ENCODE measurements around the gene HOOK2. TPM values are rescaled to one million over a fixed set of nuclear protein-coding genes. Genes with fewer than 3 reads are reported as not detected.

HOOK2 gene
- polyA plus RNA-seq, 3 donors, result 0.55 to 28.6 (median 1.1) TPM

DNA sequence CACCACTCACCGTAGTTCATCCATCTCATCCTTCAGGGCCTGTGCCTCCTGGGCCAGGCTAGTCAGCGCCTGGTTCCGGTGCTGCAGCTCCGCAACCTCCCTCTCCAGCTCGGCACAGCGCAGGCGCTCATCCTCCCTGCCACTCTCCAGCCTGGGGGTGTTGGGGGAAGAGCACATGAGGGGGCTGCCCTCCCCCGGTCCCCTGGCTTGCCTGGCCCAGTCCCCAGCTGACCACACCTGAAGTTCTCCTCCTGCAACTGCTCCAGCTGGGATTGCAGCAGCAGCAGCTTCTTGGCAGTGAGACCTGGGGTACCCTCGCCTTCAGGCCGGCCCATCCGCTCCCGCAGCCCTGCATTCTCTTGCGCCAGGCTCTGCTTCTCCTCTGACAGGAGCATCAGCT is 4.4 kb downstream of the HOOK2 start:
- H3K4me3 Mint-ChIP-seq, result no peak overlapping the region
- Histone ChIP-seq H3K9me3 (replicated peaks in 1 of 2; ENCODE audit: control insufficient read depth in 1 of 2, insufficient read depth in 1 of 2, low read length in 2 of 2) (no peaks in the 10 kb centered on the region), H3K79me2 (ENCODE audit: insufficient read depth, low read length) (no peaks in the 10 kb centered on the region), H3K4me3 (replicated peaks in 1 of 3; ENCODE audit: low read depth in 2 of 3, low read length in 3 of 3) (no peak overlapping the region), H3K27me3 (ENCODE audit: control insufficient read depth in 2 of 2, insufficient read depth in 2 of 2, low read length in 2 of 2) (no peaks in the 10 kb centered on the region), H3K27ac (ENCODE audit: low read depth in 1 of 2, low read length in 2 of 2) (no peak overlapping the region), H3K4me2 (replicated peaks; ENCODE audit: extremely low read depth, low read length, poor library complexity, severe bottlenecking) (no peak overlapping the region), H3K4me1 (ENCODE audit: control insufficient read depth in 1 of 2, insufficient read depth in 2 of 2, low read length in 2 of 2) (peaks cover 7 to 15% of the 10 kb centered on the region in 2 donors), H3K9ac (ENCODE audit: insufficient read depth, low read length, poor library complexity, severe bottlenecking) (no peak overlapping the region), H2AFZ (ENCODE audit: insufficient read depth, low read depth, low read length, poor library complexity, severe bottlenecking) (no peak overlapping the region), H4K20me1 (ENCODE audit: insufficient read depth, low read length) (no peaks in the 10 kb centered on the region), H3K36me3 (replicated peaks in 1 of 2; ENCODE audit: control insufficient read depth in 1 of 2, insufficient read depth in 2 of 2, low read length in 2 of 2) (no peaks in the 10 kb centered on the region)
- no peaks in the 10 kb centered on the region for H3K9me3 Mint-ChIP-seq
- intact Hi-C loops (cut with micrococcal nuclease), result no loop called here
- peaks cover 12% of the 10 kb centered on the region for H3K4me1 Mint-ChIP-seq
- H3K36me3 Mint-ChIP-seq, result peaks cover 14 to 31% of the 10 kb centered on the region in 2 donors
- WGBS (ENCODE audit: insufficient coverage), result 98% methylated on average over 10 of the region's 13 CpGs
- peaks cover 2 to 5% (median 3%) of the 10 kb centered on the region in 3 donors for H3K27me3 Mint-ChIP-seq (ENCODE audit: low read depth in 3 of 3)
- DNase-seq, result no peak
- no peak overlapping the region for H3K27ac Mint-ChIP-seq
- TF ChIP-seq, protein P1, sequence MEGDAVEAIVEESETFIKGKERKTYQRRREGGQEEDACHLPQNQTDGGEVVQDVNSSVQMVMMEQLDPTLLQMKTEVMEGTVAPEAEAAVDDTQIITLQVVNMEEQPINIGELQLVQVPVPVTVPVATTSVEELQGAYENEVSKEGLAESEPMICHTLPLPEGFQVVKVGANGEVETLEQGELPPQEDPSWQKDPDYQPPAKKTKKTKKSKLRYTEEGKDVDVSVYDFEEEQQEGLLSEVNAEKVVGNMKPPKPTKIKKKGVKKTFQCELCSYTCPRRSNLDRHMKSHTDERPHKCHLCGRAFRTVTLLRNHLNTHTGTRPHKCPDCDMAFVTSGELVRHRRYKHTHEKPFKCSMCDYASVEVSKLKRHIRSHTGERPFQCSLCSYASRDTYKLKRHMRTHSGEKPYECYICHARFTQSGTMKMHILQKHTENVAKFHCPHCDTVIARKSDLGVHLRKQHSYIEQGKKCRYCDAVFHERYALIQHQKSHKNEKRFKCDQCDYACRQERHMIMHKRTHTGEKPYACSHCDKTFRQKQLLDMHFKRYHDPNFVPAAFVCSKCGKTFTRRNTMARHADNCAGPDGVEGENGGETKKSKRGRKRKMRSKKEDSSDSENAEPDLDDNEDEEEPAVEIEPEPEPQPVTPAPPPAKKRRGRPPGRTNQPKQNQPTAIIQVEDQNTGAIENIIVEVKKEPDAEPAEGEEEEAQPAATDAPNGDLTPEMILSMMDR (IDR thresholded peaks at IDR 0.05), result no peak

DNA sequence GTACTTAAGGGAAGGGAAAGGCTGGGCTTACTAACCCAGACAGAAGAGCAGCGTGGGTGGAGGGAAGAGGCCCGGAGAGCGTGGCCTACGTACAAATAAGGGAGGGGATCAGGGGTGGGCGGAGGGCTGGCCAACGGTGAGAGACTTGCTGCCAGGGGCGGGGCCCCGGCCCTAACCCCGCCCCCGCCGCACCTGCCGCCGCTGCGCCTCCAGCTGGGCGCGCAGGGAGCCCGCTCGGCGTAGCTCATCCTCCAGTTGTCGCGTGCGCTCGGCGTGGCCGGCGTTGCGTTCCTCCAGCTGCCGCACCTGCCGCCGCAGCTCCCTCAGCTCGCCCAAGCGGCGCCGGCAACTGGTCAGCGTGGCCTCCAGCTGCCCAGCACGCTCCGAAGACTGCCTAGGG is 5.7 kb downstream of the HOOK2 start:
- Histone ChIP-seq H3K27ac (ENCODE audit: low read depth in 1 of 2, low read length in 2 of 2) (no peak overlapping the region), H3K9me3 (replicated peaks in 1 of 2; ENCODE audit: control insufficient read depth in 1 of 2, insufficient read depth in 1 of 2, low read length in 2 of 2) (no peaks in the 10 kb centered on the region), H3K4me2 (replicated peaks; ENCODE audit: extremely low read depth, low read length, poor library complexity, severe bottlenecking) (no peak overlapping the region), H3K4me3 (replicated peaks in 1 of 3; ENCODE audit: low read depth in 2 of 3, low read length in 3 of 3) (no peak overlapping the region), H3K27me3 (ENCODE audit: control insufficient read depth in 2 of 2, insufficient read depth in 2 of 2, low read length in 2 of 2) (no peaks in the 10 kb centered on the region), H3K79me2 (ENCODE audit: insufficient read depth, low read length) (no peaks in the 10 kb centered on the region), H4K20me1 (ENCODE audit: insufficient read depth, low read length) (no peaks in the 10 kb centered on the region), H2AFZ (ENCODE audit: insufficient read depth, low read depth, low read length, poor library complexity, severe bottlenecking) (no peak overlapping the region), H3K36me3 (replicated peaks in 1 of 2; ENCODE audit: control insufficient read depth in 1 of 2, insufficient read depth in 2 of 2, low read length in 2 of 2) (no peaks in the 10 kb centered on the region), H3K4me1 (ENCODE audit: control insufficient read depth in 1 of 2, insufficient read depth in 2 of 2, low read length in 2 of 2) (peaks cover under 1 to 6% of the 10 kb centered on the region in 2 donors), H3K9ac (ENCODE audit: insufficient read depth, low read length, poor library complexity, severe bottlenecking) (no peak overlapping the region)
- peaks cover 2 to 5% (median 3%) of the 10 kb centered on the region in 3 donors for H3K27me3 Mint-ChIP-seq (ENCODE audit: low read depth in 3 of 3)
- intact Hi-C loops (cut with micrococcal nuclease), result no loop called here
- H3K4me3 Mint-ChIP-seq, result no peak overlapping the region
- H3K27ac Mint-ChIP-seq, result no peak overlapping the region
- 92% methylated on average over 34 of the region's 37 CpGs for WGBS (ENCODE audit: insufficient coverage)
- TF ChIP-seq, protein P1 (IDR thresholded peaks at IDR 0.05), result no peak
- no peak for DNase-seq
- peaks cover 19 to 38% of the 10 kb centered on the region in 2 donors for H3K36me3 Mint-ChIP-seq
- H3K4me1 Mint-ChIP-seq, result peaks cover 12% of the 10 kb centered on the region
- no peaks in the 10 kb centered on the region for H3K9me3 Mint-ChIP-seq

Data from CD14-positive monocyte (primary cell).